ENCODE measurements around the gene MIER2.

GRCh38 chr19:369876-370275, 25.3 kb upstream of the MIER2 start:
- TF ChIP-seq L3MBTL2 (conservative IDR thresholded peaks at IDR 0.05), result no peak
- no peak for TF ChIP-seq ARNT (IDR thresholded peaks at IDR 0.05)
- TF ChIP-seq FOXK2 (IDR thresholded peaks at IDR 0.05), result no peak
- no peak for TF ChIP-seq ELF4 (IDR thresholded peaks at IDR 0.05)
- no peak for TF ChIP-seq BHLHE40 (IDR thresholded peaks at IDR 0.05; ENCODE audit: borderline replicate concordance)
